ENCODE measurements around the gene KIZ. TPM values are rescaled to one million over a fixed set of nuclear protein-coding genes. Genes with fewer than 3 reads are reported as not detected.
A peak's percentile ranks its signal among the peaks of the same experiment; 100 is the strongest.

KIZ gene
- total and polyA plus RNA-seq, 2 donors = 18.7 to 24.7 TPM

DNA sequence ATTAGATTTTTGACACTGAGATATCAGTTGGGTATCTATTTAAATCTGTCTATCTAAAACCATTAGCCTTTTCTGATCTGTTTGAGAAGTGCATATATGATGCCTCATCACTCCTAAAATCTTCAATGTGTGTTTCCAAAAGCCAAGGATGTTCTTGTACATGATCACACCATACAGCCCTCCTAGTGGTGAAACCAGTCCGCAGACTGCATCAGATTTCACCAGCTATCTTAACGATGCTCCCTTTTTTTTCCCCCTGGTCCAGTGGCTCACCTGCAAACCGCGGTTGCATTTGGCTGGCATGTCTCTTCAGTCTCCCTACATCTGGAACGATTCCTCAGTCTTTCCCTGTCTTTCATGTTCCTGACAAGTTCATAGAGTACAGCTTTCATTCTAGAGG, 4.0 kb downstream of the KIZ start:
- no peaks in the 10 kb centered on the region for H3K9me3 ChIP-seq (ENCODE audit: control insufficient read depth in 2 of 2, insufficient read depth in 1 of 2, low read length in 1 of 2)
- DNase-seq (ENCODE audit: low read depth in 6 of 9, low spot score in 9 of 9) = no peak
- 97% methylated on average over 5 of the region's 5 CpGs for WGBS
- H3K36me3 ChIP-seq (ENCODE audit: control insufficient read depth in 2 of 2, insufficient read depth in 2 of 2, low read length in 1 of 2) = peaks cover 0 to 11% of the 10 kb centered on the region in 2 donors
- peaks cover 10 to 11% of the 10 kb centered on the region in 2 donors for H3K4me1 ChIP-seq (ENCODE audit: control insufficient read depth in 2 of 2, insufficient read depth in 2 of 2, low read length in 2 of 2)
- H3K27me3 ChIP-seq (ENCODE audit: control insufficient read depth in 2 of 2, insufficient read depth in 1 of 2, low read length in 1 of 2) = peaks cover 0 to 2% of the 10 kb centered on the region in 2 donors
- no peak overlapping the region for H3K4me3 ChIP-seq (ENCODE audit: low read length in 2 of 2)
- H3K27ac ChIP-seq (ENCODE audit: low read depth in 1 of 2, low read length in 1 of 2) = no peak overlapping the region

DNA sequence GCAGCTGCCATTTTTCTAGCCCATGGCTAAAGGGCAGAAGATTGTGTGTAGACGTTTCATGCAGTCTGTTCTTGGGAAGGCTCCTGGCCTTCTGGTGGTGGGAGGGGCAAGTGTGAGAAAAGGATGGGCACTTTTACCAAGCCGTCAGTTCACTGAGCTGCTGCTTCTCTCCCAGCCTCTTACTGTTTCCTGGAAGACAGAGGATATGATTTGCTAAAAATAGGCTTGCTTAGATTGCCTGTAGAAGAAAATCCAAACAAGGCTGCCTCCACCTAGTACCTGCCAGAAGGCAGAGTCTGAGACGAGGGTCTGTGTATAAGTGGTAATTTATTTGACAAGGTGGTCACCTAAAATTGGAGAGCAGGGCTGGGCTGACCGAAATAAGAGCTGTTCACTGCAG, 7.5 kb downstream of the KIZ start:
- Histone ChIP-seq H3K27ac (ENCODE audit: low read depth in 1 of 2, low read length in 1 of 2) (no peak overlapping the region), H3K4me1 (ENCODE audit: control insufficient read depth in 2 of 2, insufficient read depth in 2 of 2, low read length in 2 of 2) (peaks cover 0 to 3% of the 10 kb centered on the region in 2 donors), H3K9me3 (ENCODE audit: control insufficient read depth in 2 of 2, insufficient read depth in 1 of 2, low read length in 1 of 2) (no peaks in the 10 kb centered on the region), H3K36me3 (ENCODE audit: control insufficient read depth in 2 of 2, insufficient read depth in 2 of 2, low read length in 1 of 2) (peaks cover 4 to 22% of the 10 kb centered on the region in 2 donors), H3K27me3 (ENCODE audit: control insufficient read depth in 2 of 2, insufficient read depth in 1 of 2, low read length in 1 of 2) (no peaks in the 10 kb centered on the region), H3K4me3 (ENCODE audit: low read length in 2 of 2) (no peak overlapping the region)
- DNase-seq (ENCODE audit: low read depth in 6 of 9, low spot score in 9 of 9) = no peak
- WGBS = 97% methylated on average over 4 of the region's 4 CpGs

DNA sequence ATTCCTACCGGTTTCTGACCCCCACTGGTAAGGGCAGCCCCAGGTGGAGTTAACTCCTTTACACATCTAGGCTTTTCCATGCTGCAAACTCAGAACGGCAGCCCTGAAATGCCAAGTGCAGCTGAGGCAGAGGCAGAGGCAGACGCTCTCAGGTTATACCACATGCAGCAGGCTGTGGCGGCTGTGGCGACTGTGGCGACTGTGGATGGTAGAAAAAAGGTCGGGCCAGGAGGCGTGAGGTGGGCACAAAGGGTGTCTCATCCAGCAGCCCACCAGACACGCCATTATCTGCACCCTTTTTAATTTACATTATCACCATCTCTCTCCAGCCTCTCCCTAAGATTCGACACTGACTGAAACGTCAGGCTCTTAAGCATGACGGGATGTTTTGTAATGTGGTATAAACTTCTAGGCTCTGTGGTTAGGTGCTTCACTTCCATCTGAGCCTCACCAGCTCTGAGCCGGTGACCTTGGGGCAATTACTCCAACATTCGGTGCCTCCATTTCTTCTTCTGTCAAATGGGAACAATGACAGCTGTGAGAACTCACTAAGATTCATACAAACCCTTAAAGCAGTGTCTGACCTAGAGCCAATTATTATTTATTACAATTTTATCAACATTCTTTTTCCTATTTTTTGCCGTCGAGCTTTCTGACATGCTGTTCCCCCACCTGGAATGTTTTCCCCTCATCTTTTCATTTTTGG, 8.2 kb downstream of the KIZ start:
- H3K9me3 ChIP-seq (ENCODE audit: control insufficient read depth in 2 of 2, insufficient read depth in 1 of 2, low read length in 1 of 2) = no peaks in the 10 kb centered on the region
- H3K27me3 ChIP-seq (ENCODE audit: control insufficient read depth in 2 of 2, insufficient read depth in 1 of 2, low read length in 1 of 2) = no peaks in the 10 kb centered on the region
- DNase-seq (ENCODE audit: low read depth in 6 of 9, low spot score in 9 of 9) = no peak
- peaks cover 6 to 22% of the 10 kb centered on the region in 2 donors for H3K36me3 ChIP-seq (ENCODE audit: control insufficient read depth in 2 of 2, insufficient read depth in 2 of 2, low read length in 1 of 2)
- H3K4me1 ChIP-seq (ENCODE audit: control insufficient read depth in 2 of 2, insufficient read depth in 2 of 2, low read length in 2 of 2) = peaks cover 0 to 3% of the 10 kb centered on the region in 2 donors
- WGBS = 96% methylated on average over 16 of the region's 16 CpGs
- no peak overlapping the region for H3K4me3 ChIP-seq (ENCODE audit: low read length in 2 of 2)
- no peak overlapping the region for H3K27ac ChIP-seq (ENCODE audit: low read depth in 1 of 2, low read length in 1 of 2)

- H3K27me3 ChIP-seq (ENCODE audit: control insufficient read depth in 2 of 2, insufficient read depth in 1 of 2, low read length in 1 of 2) = no peaks in the 10 kb centered on the region
- H3K27ac ChIP-seq (ENCODE audit: low read depth in 1 of 2, low read length in 1 of 2) = no peak overlapping the region
- peaks cover 6 to 23% of the 10 kb centered on the region in 2 donors for H3K36me3 ChIP-seq (ENCODE audit: control insufficient read depth in 2 of 2, insufficient read depth in 2 of 2, low read length in 1 of 2)
- no peaks in the 10 kb centered on the region for H3K9me3 ChIP-seq (ENCODE audit: control insufficient read depth in 2 of 2, insufficient read depth in 1 of 2, low read length in 1 of 2)
- 98% methylated on average over 10 of the region's 10 CpGs for WGBS
- DNase-seq (ENCODE audit: low read depth in 6 of 9, low spot score in 9 of 9) = no peak
- no peak overlapping the region for H3K4me3 ChIP-seq (ENCODE audit: low read length in 2 of 2)
- H3K4me1 ChIP-seq (ENCODE audit: control insufficient read depth in 2 of 2, insufficient read depth in 2 of 2, low read length in 2 of 2) = peaks cover 0 to 3% of the 10 kb centered on the region in 2 donors
These were observed 9.1 kb downstream of the KIZ start for GRCh38 chr20:21134883-21135493.

GRCh38 chr20:21136015-21136732, 10.3 kb downstream of the KIZ start:
- H3K9me3 ChIP-seq (ENCODE audit: control insufficient read depth in 2 of 2, insufficient read depth in 1 of 2, low read length in 1 of 2) = no peaks in the 10 kb centered on the region
- peak overlapping the region in 1 of 2 donors; percentile 35 for H3K27ac ChIP-seq (ENCODE audit: low read depth in 1 of 2, low read length in 1 of 2)
- peaks cover 8 to 26% of the 10 kb centered on the region in 2 donors for H3K36me3 ChIP-seq (ENCODE audit: control insufficient read depth in 2 of 2, insufficient read depth in 2 of 2, low read length in 1 of 2)
- H3K4me1 ChIP-seq (ENCODE audit: control insufficient read depth in 2 of 2, insufficient read depth in 2 of 2, low read length in 2 of 2) = peaks cover 0 to 3% of the 10 kb centered on the region in 2 donors
- DNase-seq (ENCODE audit: low read depth in 6 of 9, low spot score in 9 of 9) = peak in 3 of 9 donors; percentile 4 to 9 (median 5)
- no peak overlapping the region for H3K4me3 ChIP-seq (ENCODE audit: low read length in 2 of 2)
- WGBS = 97% methylated on average over 8 of the region's 8 CpGs
- H3K27me3 ChIP-seq (ENCODE audit: control insufficient read depth in 2 of 2, insufficient read depth in 1 of 2, low read length in 1 of 2) = no peaks in the 10 kb centered on the region

- no peaks in the 10 kb centered on the region for H3K9me3 ChIP-seq (ENCODE audit: control insufficient read depth in 2 of 2, insufficient read depth in 1 of 2, low read length in 1 of 2)
- WGBS = 95% methylated on average over 1 of the region's 1 CpG
- peaks cover 10 to 26% of the 10 kb centered on the region in 2 donors for H3K36me3 ChIP-seq (ENCODE audit: control insufficient read depth in 2 of 2, insufficient read depth in 2 of 2, low read length in 1 of 2)
- H3K4me3 ChIP-seq (ENCODE audit: low read length in 2 of 2) = no peak overlapping the region
- no peaks in the 10 kb centered on the region for H3K27me3 ChIP-seq (ENCODE audit: control insufficient read depth in 2 of 2, insufficient read depth in 1 of 2, low read length in 1 of 2)
- DNase-seq (ENCODE audit: low read depth in 6 of 9, low spot score in 9 of 9) = no peak
- peaks cover 0 to 3% of the 10 kb centered on the region in 2 donors for H3K4me1 ChIP-seq (ENCODE audit: control insufficient read depth in 2 of 2, insufficient read depth in 2 of 2, low read length in 2 of 2)
- H3K27ac ChIP-seq (ENCODE audit: low read depth in 1 of 2, low read length in 1 of 2) = no peak overlapping the region
These were observed 11.2 kb downstream of the KIZ start for GRCh38 chr20:21137078-21137477.

DNA sequence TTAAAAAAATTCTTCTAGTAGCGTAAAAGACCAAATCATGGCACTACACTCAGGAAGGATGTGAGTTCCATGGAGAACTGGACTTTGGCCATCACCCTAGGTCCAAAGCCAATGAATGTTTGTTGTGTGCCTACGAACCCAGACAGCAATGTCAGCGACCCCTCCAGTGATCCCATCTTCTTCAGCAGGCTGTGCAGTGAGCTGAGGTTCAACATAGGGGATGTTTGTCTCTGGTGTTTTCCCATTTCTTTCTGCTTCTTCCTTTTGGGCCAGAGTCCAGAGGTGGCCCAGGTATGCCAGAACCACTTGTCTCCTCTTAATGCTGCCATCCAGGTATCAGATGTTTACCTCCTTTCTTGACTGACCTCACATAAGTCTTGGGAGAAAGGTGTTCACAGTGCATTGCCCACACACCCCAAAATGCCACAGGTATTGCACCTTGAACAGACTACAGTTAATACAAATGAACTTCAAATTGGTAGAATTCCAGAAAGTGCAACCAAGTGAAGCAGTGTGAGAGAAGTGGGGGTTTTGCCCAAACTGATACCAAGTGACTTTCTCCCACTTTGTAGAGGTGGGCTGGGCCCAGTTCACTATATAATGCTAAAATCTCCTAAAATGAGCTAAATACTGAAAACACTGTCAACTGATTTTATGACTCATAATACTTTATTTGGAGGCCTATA, 14.1 kb downstream of the KIZ start:
- 82% methylated on average over 3 of the region's 3 CpGs for WGBS

DNA sequence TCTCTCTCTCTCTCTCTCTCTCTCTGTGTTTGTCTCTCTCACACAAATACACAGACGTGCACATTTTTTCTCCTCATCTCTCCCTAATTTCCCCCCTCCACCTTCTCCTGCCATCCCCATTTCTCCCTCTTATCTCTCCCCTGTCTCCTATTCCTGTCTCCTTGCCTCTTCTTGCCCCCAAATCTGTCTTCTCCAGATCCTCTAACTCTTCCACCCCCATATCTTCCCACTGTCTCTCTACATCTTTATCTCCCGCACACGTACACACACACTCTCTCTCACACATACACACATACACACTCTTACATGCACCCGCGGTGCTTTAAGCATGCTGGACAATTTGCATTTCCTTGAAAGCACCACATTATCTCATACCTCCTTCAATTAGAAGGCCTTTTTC, 15.9 kb downstream of the KIZ start:
- 98% methylated on average over 5 of the region's 5 CpGs for WGBS
- no peaks in the 10 kb centered on the region for H3K27me3 ChIP-seq (ENCODE audit: control insufficient read depth in 2 of 2, insufficient read depth in 1 of 2, low read length in 1 of 2)
- H3K4me3 ChIP-seq (ENCODE audit: low read length in 2 of 2) = no peak overlapping the region
- H3K36me3 ChIP-seq (ENCODE audit: control insufficient read depth in 2 of 2, insufficient read depth in 2 of 2, low read length in 1 of 2) = peaks cover 10% of the 10 kb centered on the region in 2 donors
- H3K27ac ChIP-seq (ENCODE audit: low read depth in 1 of 2, low read length in 1 of 2) = no peak overlapping the region
- DNase-seq (ENCODE audit: low read depth in 6 of 9, low spot score in 9 of 9) = no peak
- H3K4me1 ChIP-seq (ENCODE audit: control insufficient read depth in 2 of 2, insufficient read depth in 2 of 2, low read length in 2 of 2) = peaks cover 0 to 3% of the 10 kb centered on the region in 2 donors
- H3K9me3 ChIP-seq (ENCODE audit: control insufficient read depth in 2 of 2, insufficient read depth in 1 of 2, low read length in 1 of 2) = no peaks in the 10 kb centered on the region

More for the DNA sequence above, 14.1 kb downstream of the KIZ start:
- Histone ChIP-seq H3K4me1 (ENCODE audit: control insufficient read depth in 2 of 2, insufficient read depth in 2 of 2, low read length in 2 of 2) (peaks cover 0 to 3% of the 10 kb centered on the region in 2 donors), H3K9me3 (ENCODE audit: control insufficient read depth in 2 of 2, insufficient read depth in 1 of 2, low read length in 1 of 2) (no peaks in the 10 kb centered on the region), H3K4me3 (ENCODE audit: low read length in 2 of 2) (no peak overlapping the region), H3K27ac (ENCODE audit: low read depth in 1 of 2, low read length in 1 of 2) (no peak overlapping the region), H3K27me3 (ENCODE audit: control insufficient read depth in 2 of 2, insufficient read depth in 1 of 2, low read length in 1 of 2) (no peaks in the 10 kb centered on the region), H3K36me3 (ENCODE audit: control insufficient read depth in 2 of 2, insufficient read depth in 2 of 2, low read length in 1 of 2) (peaks cover 10 to 17% of the 10 kb centered on the region in 2 donors)
- DNase-seq (ENCODE audit: low read depth in 6 of 9, low spot score in 9 of 9) = no peak
